ENCODE data around the gene BHLHE23.

The BHLHE23 gene

DNA sequence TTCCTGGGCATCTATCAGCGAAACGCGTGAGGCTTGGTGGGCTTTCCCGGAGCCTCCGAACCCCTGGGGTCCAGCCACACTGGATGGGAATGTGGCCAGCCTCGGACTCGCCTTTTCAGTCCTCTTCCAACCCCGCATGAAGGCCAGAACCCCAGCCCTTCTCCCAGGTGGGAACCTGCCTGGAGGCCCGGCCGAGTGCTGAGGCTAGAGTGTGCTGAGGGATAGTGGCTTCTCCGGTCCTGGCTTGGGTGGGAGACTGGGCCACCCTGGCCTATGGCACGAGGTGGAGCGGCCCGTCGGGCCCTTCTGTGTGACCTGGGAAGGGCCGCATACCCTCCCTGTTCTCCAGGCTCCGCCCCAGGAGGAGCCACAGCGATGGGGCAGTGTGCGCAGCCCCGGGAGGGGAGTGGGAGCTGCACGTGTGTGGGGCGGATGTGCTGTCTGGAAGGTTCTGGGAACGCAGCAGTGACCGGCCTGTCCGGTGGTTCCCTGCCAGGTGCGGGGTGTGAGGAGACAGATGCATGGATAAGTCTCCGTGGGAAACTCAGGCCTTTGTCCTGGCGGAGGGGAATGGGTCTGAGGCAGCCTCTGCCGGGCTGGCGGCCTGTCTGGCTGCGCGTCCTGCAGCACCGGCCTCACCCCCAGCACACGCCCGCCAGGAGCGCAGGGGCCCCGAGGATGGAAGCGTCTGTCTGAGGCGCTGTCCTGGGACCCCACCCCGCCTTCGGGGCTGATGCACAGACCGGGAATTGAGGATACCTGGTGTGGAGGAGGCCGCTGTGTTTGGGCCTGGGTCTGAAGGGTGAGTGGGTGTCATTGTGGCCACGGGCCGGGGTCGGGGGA, 1.1 kb upstream of the BHLHE23 start:
- DNase-seq (ENCODE audit: low spot score in 2 of 2) (no peak), ATAC-seq (replicated peaks; ENCODE audit: extremely low read depth, poor library complexity, severe bottlenecking) (no peak)
- Mint-ChIP-seq H3K9me3 (no peaks in the 10 kb centered on the region), H3K27ac (ENCODE audit: low read depth) (no peak overlapping the region), H3K27me3 (peaks cover 40% of the 10 kb centered on the region), H3K36me3 (ENCODE audit: insufficient read depth) (peaks cover 22% of the 10 kb centered on the region), H3K4me1 (peaks cover 25% of the 10 kb centered on the region), H3K4me3 (peak overlapping the region; percentile 81)

DNA sequence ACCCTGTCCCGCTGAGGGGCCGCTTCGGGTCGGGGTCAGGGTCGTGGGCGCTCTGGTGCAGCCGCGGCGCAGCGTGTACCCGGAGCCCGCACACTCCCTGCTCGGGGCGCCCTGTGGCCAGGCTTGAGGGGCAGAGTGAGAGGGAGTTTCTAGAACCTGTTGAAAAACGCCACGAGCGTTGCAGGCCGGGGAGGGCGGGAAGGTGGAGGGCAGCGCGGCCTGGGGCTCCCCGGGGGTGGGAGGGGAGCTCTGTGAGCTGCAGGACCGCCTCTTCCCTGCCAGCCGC, 539 bp upstream of the BHLHE23 start:
- H3K27ac Mint-ChIP-seq (ENCODE audit: low read depth) = no peak overlapping the region

DNA sequence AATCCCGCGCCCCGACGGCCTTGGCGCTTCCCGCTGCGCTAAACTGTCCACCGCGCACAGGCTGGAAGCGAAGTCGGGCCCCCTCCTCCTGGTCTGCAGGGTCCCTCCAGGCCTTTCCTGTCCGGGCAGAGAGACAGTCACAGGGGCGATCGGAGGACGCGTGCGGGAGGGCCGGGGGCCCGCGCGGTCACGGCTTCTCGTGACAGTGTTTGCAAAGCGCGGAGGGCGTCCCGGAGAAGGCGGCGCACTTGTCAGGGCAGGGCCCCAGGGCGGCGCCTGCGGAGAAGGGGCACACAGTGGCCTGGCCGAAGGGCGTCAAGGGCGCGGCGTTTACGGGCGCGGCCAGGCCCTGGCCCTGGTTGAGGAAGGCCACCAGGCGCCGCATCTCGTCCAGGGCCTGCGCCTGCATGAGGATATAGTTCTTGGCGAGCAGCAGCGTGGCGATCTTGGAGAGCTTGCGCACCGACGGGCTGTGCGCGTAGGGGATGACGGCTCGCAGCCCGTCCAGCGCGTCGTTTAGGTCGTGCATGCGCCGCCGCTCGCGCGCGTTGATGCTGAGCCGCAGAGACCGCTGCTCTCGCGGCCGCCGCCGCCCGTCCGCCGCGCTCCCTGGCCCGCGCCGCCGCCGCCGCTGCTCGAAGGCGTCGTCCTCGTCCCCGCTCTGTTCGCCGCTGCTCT, 763 bp downstream of the BHLHE23 start:
- H3K36me3 Mint-ChIP-seq (ENCODE audit: insufficient read depth) = peaks cover 21% of the 10 kb centered on the region
- H3K9me3 Mint-ChIP-seq = no peaks in the 10 kb centered on the region
- peaks cover 51% of the 10 kb centered on the region for H3K27me3 Mint-ChIP-seq
- H3K4me1 Mint-ChIP-seq = peaks cover 25% of the 10 kb centered on the region
- DNase-seq (ENCODE audit: low spot score in 2 of 2) (no peak), ATAC-seq (replicated peaks; ENCODE audit: extremely low read depth, poor library complexity, severe bottlenecking) (no peak)
- H3K27ac Mint-ChIP-seq (ENCODE audit: low read depth) = peak overlapping the region; percentile 13
- H3K4me3 Mint-ChIP-seq = peak overlapping the region; percentile 25

More for the DNA sequence above, 539 bp upstream of the BHLHE23 start:
- Mint-ChIP-seq H3K9me3 (no peaks in the 10 kb centered on the region), H3K27me3 (peaks cover 44% of the 10 kb centered on the region), H3K4me3 (peak overlapping the region; percentile 81), H3K36me3 (ENCODE audit: insufficient read depth) (peaks cover 22% of the 10 kb centered on the region), H3K4me1 (peaks cover 25% of the 10 kb centered on the region)
- no peak for ATAC-seq (replicated peaks; ENCODE audit: extremely low read depth, poor library complexity, severe bottlenecking)
- DNase-seq (ENCODE audit: low spot score in 2 of 2) = no peak

DNA sequence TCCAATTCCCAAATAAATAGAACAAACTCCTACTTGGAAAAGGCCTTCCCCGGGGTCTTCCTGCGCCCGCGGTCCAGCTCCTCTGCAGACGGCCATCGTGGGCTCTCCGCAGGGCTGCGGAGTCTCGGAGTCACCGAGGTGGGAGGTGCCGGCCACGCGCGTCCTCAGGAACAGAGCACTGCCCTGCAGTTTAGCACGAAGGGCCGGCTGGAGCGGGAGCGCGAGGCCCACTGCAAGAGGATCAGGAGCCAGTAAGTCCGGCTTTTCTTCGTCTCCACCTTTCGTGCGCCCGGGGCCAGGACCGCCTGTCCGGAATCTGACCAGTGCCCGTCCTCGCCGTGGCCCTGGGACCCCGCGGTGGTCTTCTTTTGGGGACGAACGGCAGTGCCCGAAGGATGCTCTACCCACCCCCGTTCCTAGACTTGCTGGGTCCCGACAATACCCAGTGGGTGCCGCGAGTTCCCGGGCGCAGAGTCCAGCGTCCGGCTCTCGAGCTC, 1.4 kb downstream of the BHLHE23 start:
- H3K4me3 Mint-ChIP-seq = peak overlapping the region; percentile 25
- ATAC-seq (replicated peaks; ENCODE audit: extremely low read depth, poor library complexity, severe bottlenecking) (no peak), DNase-seq (ENCODE audit: low spot score in 2 of 2) (no peak)
- H3K36me3 Mint-ChIP-seq (ENCODE audit: insufficient read depth) = peaks cover 19% of the 10 kb centered on the region
- peak overlapping the region; percentile 13 for H3K27ac Mint-ChIP-seq (ENCODE audit: low read depth)
- H3K27me3 Mint-ChIP-seq = peaks cover 56% of the 10 kb centered on the region
- peaks cover 23% of the 10 kb centered on the region for H3K4me1 Mint-ChIP-seq
- H3K9me3 Mint-ChIP-seq = no peaks in the 10 kb centered on the region

DNA sequence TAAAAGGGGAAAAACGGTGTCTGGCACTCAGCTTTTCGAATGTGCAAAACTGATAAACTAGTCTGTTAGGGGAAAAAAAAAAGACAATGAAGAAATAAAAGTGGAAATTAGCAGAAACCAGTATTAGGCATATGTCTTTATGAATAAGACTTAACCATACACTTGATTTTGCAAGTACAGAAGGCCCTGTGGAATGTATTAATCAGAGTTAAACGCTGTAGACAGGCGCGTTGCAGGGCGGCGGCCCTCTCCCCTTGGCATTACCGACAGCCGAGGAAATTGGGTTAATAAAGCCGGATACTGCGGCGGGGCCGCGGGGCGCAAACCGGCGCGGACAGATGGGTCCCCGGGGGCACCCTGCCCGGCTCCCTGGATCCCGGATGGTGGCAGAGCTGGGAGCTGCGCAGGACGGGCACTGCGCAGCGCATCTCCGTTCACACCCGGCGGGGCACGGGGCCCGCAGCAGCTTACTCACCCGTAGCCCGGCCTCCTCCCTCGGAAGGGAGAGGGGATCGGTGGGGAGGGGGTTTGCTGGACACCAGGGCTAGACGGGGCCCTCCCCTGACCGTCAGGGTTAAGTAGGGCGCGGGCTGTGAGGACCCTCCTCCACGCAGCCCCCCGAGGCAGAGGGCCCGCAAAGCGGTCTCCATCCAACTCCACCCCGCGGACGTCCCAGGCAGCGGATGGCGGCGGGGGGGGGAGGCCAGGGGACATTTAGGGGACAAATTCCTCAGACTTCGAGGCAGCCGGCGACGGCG, 2.0 kb downstream of the BHLHE23 start:
- peak overlapping the region; percentile 41 for H3K4me3 Mint-ChIP-seq
- no peak overlapping the region for H3K27ac Mint-ChIP-seq (ENCODE audit: low read depth)
- peaks cover 15% of the 10 kb centered on the region for H3K36me3 Mint-ChIP-seq (ENCODE audit: insufficient read depth)
- no peak for ATAC-seq (replicated peaks; ENCODE audit: extremely low read depth, poor library complexity, severe bottlenecking)
- peaks cover 63% of the 10 kb centered on the region for H3K27me3 Mint-ChIP-seq
- H3K4me1 Mint-ChIP-seq = peaks cover 17% of the 10 kb centered on the region
- no peak for DNase-seq (ENCODE audit: low spot score in 2 of 2)
- no peaks in the 10 kb centered on the region for H3K9me3 Mint-ChIP-seq

DNA sequence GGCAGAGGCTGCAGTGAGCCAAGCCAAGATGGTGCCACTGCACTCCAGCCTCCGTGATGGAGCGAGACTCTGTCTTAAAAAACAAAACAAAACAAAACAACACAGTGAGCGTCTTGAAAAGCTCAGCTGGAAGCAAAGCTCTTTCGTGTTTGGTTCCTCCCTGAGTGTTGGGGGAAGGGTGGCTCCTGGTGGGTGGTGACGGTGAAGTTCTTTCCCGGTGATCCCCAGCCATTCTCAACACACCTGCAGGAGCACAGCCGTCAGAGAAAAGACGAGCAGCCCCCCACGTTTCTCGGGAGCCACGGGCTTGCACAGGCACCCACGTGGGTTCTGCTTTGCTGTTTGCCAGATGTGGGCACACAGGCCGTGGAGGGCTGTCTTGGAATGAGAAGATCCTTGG, 3.2 kb downstream of the BHLHE23 start:
- no peak for ATAC-seq (replicated peaks; ENCODE audit: extremely low read depth, poor library complexity, severe bottlenecking)
- peaks cover 9% of the 10 kb centered on the region for H3K4me1 Mint-ChIP-seq
- no peaks in the 10 kb centered on the region for H3K9me3 Mint-ChIP-seq
- no peak overlapping the region for H3K4me3 Mint-ChIP-seq
- peaks cover 15% of the 10 kb centered on the region for H3K36me3 Mint-ChIP-seq (ENCODE audit: insufficient read depth)
- DNase-seq (ENCODE audit: low spot score in 2 of 2) = no peak
- H3K27ac Mint-ChIP-seq (ENCODE audit: low read depth) = no peak overlapping the region
- H3K27me3 Mint-ChIP-seq = peaks cover 64% of the 10 kb centered on the region

DNA sequence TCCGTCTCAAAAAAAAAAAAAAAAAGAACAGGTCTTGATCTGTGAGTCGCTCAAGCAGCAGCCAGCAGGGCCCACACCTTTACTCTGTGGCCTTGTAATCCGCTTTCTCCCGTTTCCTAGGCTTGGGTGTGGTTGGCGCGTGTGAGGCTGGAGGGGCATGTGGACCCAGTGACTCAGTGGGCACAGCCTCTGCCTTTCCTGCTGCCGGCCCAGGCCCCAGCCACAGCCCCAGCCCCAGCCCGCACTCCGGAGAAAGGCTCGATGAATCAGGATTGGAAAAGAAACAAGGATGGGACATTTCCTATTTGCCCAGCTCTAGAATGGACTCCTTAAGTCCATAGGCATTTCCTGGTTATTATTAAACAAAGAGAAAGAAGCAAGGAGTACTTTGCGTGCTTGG, 4.3 kb downstream of the BHLHE23 start:
- Mint-ChIP-seq H3K36me3 (ENCODE audit: insufficient read depth) (peaks cover 11% of the 10 kb centered on the region), H3K27ac (ENCODE audit: low read depth) (no peak overlapping the region), H3K4me1 (no peaks in the 10 kb centered on the region), H3K4me3 (no peak overlapping the region), H3K9me3 (no peaks in the 10 kb centered on the region), H3K27me3 (peaks cover 64% of the 10 kb centered on the region)
- ATAC-seq (replicated peaks; ENCODE audit: extremely low read depth, poor library complexity, severe bottlenecking) = no peak
- no peak for DNase-seq (ENCODE audit: low spot score in 2 of 2)

DNA sequence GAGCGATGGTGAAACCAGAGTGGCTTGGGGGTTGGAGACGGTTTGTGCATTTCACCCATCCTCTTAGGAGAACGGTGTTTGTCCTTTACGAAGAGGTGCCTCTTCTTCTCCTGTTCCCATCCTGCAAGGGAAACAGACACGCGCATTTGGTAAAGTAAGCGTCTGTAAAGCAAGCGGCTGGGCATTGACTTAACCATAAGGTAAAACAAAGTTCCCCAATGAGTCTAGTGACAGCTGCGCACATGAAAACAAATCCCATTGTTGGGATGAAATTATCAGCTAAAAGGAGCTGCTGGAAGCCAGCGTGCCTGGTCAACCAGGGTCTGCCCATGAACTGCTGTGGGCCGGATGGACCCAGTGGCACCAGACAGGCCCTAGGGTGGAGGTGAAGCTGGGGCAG, 5.8 kb downstream of the BHLHE23 start:
- Mint-ChIP-seq H3K4me3 (no peak overlapping the region), H3K36me3 (ENCODE audit: insufficient read depth) (peaks cover 5% of the 10 kb centered on the region), H3K4me1 (no peaks in the 10 kb centered on the region), H3K27ac (ENCODE audit: low read depth) (no peak overlapping the region), H3K9me3 (no peaks in the 10 kb centered on the region), H3K27me3 (peaks cover 75% of the 10 kb centered on the region)
- DNase-seq (ENCODE audit: low spot score in 2 of 2) (no peak), ATAC-seq (replicated peaks; ENCODE audit: extremely low read depth, poor library complexity, severe bottlenecking) (no peak)

DNA sequence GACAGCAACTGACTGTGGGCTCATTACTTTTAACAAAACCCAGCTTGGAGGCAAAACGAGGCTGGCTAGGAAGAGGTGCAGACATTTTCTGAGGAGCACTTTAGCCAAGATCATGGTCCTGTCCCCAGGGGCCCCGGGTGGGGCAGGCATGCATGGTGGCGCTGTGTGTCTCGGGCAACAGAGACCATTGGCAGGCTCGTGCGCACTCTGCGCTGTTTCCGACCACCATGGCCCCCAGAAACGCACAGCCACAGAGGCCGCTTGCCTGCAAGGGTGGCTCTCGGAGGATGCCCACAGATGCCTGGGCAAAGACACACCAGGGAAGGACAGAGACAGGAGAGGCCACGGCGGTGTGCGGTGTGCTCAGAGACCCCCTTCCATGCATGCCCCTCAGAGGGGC, 6.7 kb downstream of the BHLHE23 start:
- Mint-ChIP-seq H3K27ac (ENCODE audit: low read depth) (peak overlapping the region; percentile 35), H3K36me3 (ENCODE audit: insufficient read depth) (no peaks in the 10 kb centered on the region), H3K4me1 (no peaks in the 10 kb centered on the region), H3K4me3 (no peak overlapping the region), H3K9me3 (no peaks in the 10 kb centered on the region), H3K27me3 (peaks cover 84% of the 10 kb centered on the region)
- DNase-seq (ENCODE audit: low spot score in 2 of 2) (no peak), ATAC-seq (replicated peaks; ENCODE audit: extremely low read depth, poor library complexity, severe bottlenecking) (no peak)

DNA sequence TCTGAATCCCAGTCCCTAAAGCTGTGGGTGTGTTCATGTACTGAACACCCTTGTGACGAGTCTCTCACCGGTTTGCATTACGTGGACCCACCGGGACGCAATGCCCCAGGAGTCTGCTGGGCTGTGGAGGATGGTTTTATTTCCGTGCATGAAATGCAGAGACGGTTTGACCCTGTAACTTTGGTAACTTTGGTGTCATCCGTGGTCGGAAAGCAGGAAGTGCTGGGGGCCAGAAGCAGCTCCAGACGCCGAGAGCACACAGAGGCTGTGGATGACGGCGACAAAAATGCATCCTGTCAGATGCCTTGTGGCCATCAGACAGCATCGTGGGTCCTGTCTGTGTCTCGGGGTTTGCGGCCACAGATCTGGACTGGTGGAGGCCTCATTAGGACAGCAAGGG, 7.2 kb downstream of the BHLHE23 start:
- peaks cover 86% of the 10 kb centered on the region for H3K27me3 Mint-ChIP-seq
- H3K4me3 Mint-ChIP-seq = no peak overlapping the region
- H3K36me3 Mint-ChIP-seq (ENCODE audit: insufficient read depth) = no peaks in the 10 kb centered on the region
- H3K4me1 Mint-ChIP-seq = no peaks in the 10 kb centered on the region
- DNase-seq (ENCODE audit: low spot score in 2 of 2) (no peak), ATAC-seq (replicated peaks; ENCODE audit: extremely low read depth, poor library complexity, severe bottlenecking) (no peak)
- no peaks in the 10 kb centered on the region for H3K9me3 Mint-ChIP-seq
- peak overlapping the region; percentile 35 for H3K27ac Mint-ChIP-seq (ENCODE audit: low read depth)

DNA sequence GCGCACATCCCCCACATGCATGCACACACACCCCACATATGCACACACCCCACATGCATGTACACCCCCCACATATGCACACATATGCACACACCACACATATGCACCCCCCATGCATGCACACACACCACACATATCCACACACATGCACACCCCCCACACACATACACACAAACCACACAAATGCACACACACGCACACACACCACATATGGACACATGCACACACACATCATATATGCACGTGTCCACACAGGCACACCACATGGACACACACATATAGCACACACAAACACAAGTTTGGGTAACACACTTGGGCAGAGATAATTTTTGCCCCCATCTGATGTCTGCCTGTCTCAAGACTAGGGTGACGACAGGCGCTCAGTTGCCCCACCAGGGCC, 8.3 kb downstream of the BHLHE23 start:
- Mint-ChIP-seq H3K27ac (ENCODE audit: low read depth) (no peak overlapping the region), H3K9me3 (no peaks in the 10 kb centered on the region), H3K4me1 (no peaks in the 10 kb centered on the region), H3K4me3 (no peak overlapping the region), H3K27me3 (peaks cover 81% of the 10 kb centered on the region), H3K36me3 (ENCODE audit: insufficient read depth) (no peaks in the 10 kb centered on the region)
- no peak for ATAC-seq (replicated peaks; ENCODE audit: extremely low read depth, poor library complexity, severe bottlenecking)
- DNase-seq (ENCODE audit: low spot score in 2 of 2) = no peak

DNA sequence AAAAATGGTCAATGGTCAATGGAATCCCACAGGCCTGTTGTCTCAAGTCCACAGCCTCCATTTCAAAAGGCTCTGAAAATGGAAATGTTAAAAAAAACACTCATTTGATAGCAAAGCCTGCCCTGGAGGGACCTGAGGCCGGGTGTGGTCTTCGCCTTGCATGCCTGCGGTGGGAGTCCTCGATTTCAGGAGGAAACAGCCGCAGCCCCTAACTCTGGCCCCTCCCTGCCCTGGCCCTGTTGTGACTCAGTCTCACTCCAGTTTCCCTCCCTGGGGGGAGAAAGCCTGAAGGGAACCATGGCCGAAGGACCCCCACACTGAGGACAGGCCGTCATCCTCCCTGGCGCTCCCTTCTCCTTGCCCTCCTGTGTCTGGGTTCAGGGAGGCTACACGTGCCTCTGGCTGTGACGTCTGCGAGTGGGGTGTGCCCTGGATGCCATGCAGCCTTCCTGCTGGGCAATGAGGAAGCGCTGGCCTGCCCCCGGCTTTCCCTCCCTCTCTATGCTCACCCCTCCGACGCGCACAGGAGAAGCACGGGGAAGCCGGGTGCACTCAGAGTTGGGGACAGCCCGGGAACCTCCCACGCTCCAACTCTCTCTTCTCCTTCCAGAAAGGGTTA, 9.2 kb downstream of the BHLHE23 start:
- ATAC-seq (replicated peaks; ENCODE audit: extremely low read depth, poor library complexity, severe bottlenecking) (no peak), DNase-seq (ENCODE audit: low spot score in 2 of 2) (no peak)
- Mint-ChIP-seq H3K36me3 (ENCODE audit: insufficient read depth) (no peaks in the 10 kb centered on the region), H3K9me3 (no peaks in the 10 kb centered on the region), H3K27me3 (peaks cover 77% of the 10 kb centered on the region), H3K4me3 (no peak overlapping the region), H3K27ac (ENCODE audit: low read depth) (no peak overlapping the region), H3K4me1 (no peaks in the 10 kb centered on the region)

All from central memory CD8-positive, alpha-beta T cell (primary cell).